Measurements from ENCODE around the gene SLC66A2.

SLC66A2 gene

GRCh38 chr18:79902640-79903039, 48.8 kb downstream of the SLC66A2 start:
- ATAC-seq: no peak
- TF ChIP-seq BACH2 (CRISPR knock-in tag; IDR thresholded peaks at IDR 0.05; ENCODE audit: borderline replicate concordance): no peak
- no peak for TF ChIP-seq TOX (CRISPR knock-in tag; IDR thresholded peaks at IDR 0.05; ENCODE audit: borderline replicate concordance)
- no peak for TF ChIP-seq ZNF8 (CRISPR knock-in tag; IDR thresholded peaks at IDR 0.05)
- TF ChIP-seq ISL1 (CRISPR knock-in tag; IDR thresholded peaks at IDR 0.05): no peak
- no peak for TF ChIP-seq POU6F1 (CRISPR knock-in tag; IDR thresholded peaks at IDR 0.05; ENCODE audit: borderline replicate concordance, low read depth)
- no peak for TF ChIP-seq ZNF565 (CRISPR knock-in tag; conservative IDR thresholded peaks at IDR 0.05; ENCODE audit: low read depth)
- no peak for TF ChIP-seq CSDC2 (CRISPR knock-in tag; IDR thresholded peaks at IDR 0.05)
- no peak for TF ChIP-seq OSR1 (CRISPR knock-in tag; IDR thresholded peaks at IDR 0.05)
- no peak for TF ChIP-seq TCF4 (CRISPR knock-in tag; IDR thresholded peaks at IDR 0.05; ENCODE audit: borderline replicate concordance)
- no peak for TF ChIP-seq RARB (CRISPR knock-in tag; IDR thresholded peaks at IDR 0.05)
- TF ChIP-seq GLIS3 (CRISPR knock-in tag; IDR thresholded peaks at IDR 0.05): no peak
- TF ChIP-seq PPARA (CRISPR knock-in tag; IDR thresholded peaks at IDR 0.05; ENCODE audit: borderline replicate concordance): no peak
- TF ChIP-seq CREB5 (CRISPR knock-in tag; IDR thresholded peaks at IDR 0.05; ENCODE audit: low read depth): no peak
- no peak for TF ChIP-seq ZNF70 (CRISPR knock-in tag; IDR thresholded peaks at IDR 0.05)
- TF ChIP-seq TSHZ2 (CRISPR knock-in tag; IDR thresholded peaks at IDR 0.05): no peak
- no peak for TF ChIP-seq SNAI2 (CRISPR knock-in tag; IDR thresholded peaks at IDR 0.05)
- no peak for TF ChIP-seq CSRNP3 (CRISPR knock-in tag; IDR thresholded peaks at IDR 0.05)
- TF ChIP-seq ARNTL (CRISPR knock-in tag; IDR thresholded peaks at IDR 0.05; ENCODE audit: borderline replicate concordance, low read depth): no peak
- TF ChIP-seq ZFP30 (CRISPR knock-in tag; IDR thresholded peaks at IDR 0.05): no peak

GRCh38 chr18:79902075-79902474, 49.4 kb downstream of the SLC66A2 start:
- ATAC-seq: no peak
- TF ChIP-seq POU6F1 (CRISPR knock-in tag; IDR thresholded peaks at IDR 0.05; ENCODE audit: borderline replicate concordance, low read depth) (no peak), ISL1 (CRISPR knock-in tag; IDR thresholded peaks at IDR 0.05) (no peak), CSDC2 (CRISPR knock-in tag; IDR thresholded peaks at IDR 0.05) (no peak), ZC3H10 (CRISPR knock-in tag; IDR thresholded peaks at IDR 0.05) (no peak), ZNF8 (CRISPR knock-in tag; IDR thresholded peaks at IDR 0.05) (no peak), BACH2 (CRISPR knock-in tag; IDR thresholded peaks at IDR 0.05; ENCODE audit: borderline replicate concordance) (no peak), SNAI2 (CRISPR knock-in tag; IDR thresholded peaks at IDR 0.05) (no peak)

GRCh38 chr18:79901665-79902064, 49.8 kb downstream of the SLC66A2 start:
- ATAC-seq: no peak
- TF ChIP-seq ZNF8 (CRISPR knock-in tag; IDR thresholded peaks at IDR 0.05): no peak
- no peak for TF ChIP-seq ZFP3 (CRISPR knock-in tag; IDR thresholded peaks at IDR 0.05)
- no peak for TF ChIP-seq PATZ1 (CRISPR knock-in tag; IDR thresholded peaks at IDR 0.05; ENCODE audit: borderline replicate concordance)
- TF ChIP-seq TOX (CRISPR knock-in tag; IDR thresholded peaks at IDR 0.05; ENCODE audit: borderline replicate concordance): no peak
- TF ChIP-seq ZNF565 (CRISPR knock-in tag; conservative IDR thresholded peaks at IDR 0.05; ENCODE audit: low read depth): no peak
- TF ChIP-seq ARNTL (CRISPR knock-in tag; IDR thresholded peaks at IDR 0.05; ENCODE audit: borderline replicate concordance, low read depth): no peak
- no peak for TF ChIP-seq PPARA (CRISPR knock-in tag; IDR thresholded peaks at IDR 0.05; ENCODE audit: borderline replicate concordance)
- TF ChIP-seq CSRNP3 (CRISPR knock-in tag; IDR thresholded peaks at IDR 0.05): no peak
- TF ChIP-seq POU6F1 (CRISPR knock-in tag; IDR thresholded peaks at IDR 0.05; ENCODE audit: borderline replicate concordance, low read depth): no peak

Measured in SK-N-SH treated with all-trans-retinoic acid at 6 μM for 48 hours (cell line).